Activated T-cell treated with anti-CD3 and anti-CD28 coated beads for 1 hour (primary cell): ENCODE data around the gene CBX7.

ENCODE experiments used
- DNase-seq: peaks from one replicate; pipeline ENCODE4 v3.0.0-alpha.2; 2020; ENCODE audit warnings: low read depth

The CBX7 gene

DNA sequence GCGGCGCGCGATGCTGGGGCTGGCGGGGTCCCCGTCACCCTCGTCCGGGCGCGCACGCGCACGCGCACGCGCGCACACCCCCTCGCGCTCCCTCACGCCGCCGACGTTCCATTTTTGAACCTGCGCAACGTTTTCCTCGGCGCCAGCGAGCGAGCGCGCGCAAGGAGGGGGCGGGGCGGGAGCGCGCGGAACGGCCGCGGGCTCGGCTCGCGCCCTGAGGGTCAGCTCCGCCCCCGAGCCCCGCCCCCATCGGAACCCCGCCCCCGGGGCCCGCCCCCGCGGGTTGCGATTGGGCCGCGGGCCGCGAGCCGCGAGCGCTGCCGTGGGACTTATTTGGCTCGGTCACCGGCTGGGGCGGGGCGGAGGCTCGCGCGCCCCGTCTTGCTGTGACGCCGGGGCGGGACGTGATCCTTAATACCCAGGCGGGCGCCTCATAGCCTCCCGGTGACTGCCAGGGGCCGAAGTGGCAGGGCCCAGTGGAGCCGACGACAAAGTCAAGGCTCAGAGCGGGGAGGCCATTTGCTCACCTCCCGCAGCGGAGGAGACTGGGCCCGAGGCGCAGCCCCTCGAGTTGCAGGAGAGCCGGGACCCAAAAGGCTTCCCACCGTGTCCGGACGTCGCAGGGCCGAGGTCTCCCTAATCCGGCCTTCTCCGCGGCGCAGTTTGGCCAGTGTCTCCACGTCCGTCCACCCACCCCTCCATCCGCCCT lies at the start of gene CBX7:
TSS of gene CBX7 (minus strand) at position 170 of the 709 bp plus-strand sequence. CDS start 236 bp downstream, outside the sequence.
- DNase-seq, result peak; percentile 84

DNA sequence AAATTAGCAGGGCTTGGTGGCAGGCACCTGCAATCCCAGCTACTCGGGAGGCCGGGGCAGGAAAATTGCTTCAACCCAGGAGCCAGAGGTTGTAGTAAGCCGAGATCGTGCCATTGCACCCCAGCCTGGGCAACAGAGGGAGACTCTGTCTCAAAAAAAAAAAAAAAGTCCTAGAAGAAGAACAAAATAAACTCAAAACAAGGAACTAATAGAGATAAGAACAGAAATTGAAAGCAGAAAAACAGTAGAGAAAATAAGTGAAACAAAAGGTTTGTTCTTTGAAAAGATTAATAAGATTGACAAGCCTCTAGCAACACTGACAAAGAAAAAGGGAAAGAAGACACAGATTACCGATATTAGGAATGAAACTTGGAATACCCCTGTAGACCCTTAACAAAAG lies 45.1 kb upstream of the CBX7 start:
- DNase-seq, result no peak

DNA sequence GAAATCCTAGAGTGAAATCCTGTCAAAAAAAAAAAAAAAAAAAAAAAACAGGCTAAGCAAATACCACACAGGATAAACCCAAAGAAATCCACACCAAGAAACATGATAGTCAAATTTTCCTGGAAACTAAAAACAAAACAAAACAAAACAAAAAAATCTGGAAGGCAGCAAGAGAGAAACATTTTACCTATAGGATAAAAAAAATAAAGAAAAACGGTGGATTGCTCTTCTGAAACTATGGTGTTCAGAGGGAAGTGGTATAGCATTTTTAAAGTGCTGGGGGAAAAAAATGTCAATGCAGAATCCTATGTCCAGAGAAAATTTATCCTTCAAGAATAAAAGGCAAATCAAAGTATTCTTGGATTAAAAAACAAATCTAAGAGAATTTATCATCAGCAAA lies 41.6 kb upstream of the CBX7 start:
- no peak for DNase-seq

- no peak for DNase-seq
Measured at GRCh38 chr22:39188809-39189208, 36.3 kb upstream of the CBX7 start.

- no peak for DNase-seq
Measured at GRCh38 chr22:39185601-39186012, 33.1 kb upstream of the CBX7 start.

DNA sequence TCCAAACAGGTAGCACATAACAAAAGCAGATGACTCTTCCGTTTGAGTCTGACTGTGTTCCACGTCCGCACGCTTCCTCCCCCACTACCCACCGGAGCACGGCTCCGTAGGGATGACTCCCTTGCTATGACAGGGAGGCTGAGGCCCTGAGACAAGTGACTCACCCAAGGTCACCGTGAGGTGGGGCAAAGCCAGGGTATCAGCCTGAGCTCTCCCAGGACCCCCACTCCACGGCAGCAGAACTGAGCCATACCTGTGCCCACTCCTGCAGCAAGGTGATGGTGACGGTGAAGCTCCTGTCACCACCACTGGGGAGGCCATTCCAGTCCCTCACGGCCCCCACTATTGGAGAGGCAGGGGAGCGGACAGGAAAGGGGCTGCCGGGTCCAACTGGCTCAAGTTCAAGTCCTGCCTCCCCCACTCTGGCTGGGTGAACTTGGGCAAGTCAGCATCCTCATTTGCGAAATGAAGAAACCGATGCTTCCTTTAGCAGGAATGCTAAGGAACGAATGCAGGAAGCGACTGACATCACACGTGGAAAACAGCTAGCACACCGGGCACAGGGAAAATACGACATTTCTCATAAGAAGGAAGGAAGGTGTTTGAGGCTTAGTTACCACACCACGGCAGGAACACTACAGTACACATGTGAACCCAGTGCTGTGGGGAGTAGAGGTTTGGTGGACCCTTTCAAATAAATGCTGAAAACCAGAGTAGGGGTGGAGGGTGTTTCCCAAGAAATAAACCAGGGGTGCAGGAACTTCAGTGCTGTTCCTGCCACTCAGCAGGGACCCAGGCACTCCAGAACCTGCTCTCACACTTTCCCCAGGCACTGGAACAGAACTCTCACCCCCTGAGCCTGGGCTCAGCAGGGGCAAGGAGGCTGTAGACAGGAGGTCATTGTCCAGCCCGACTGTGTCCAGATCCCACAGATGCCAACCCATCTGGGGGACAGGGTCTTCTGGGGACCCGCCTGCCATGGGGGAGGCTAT lies 32.4 kb upstream of the CBX7 start:
- no peak for DNase-seq

DNA sequence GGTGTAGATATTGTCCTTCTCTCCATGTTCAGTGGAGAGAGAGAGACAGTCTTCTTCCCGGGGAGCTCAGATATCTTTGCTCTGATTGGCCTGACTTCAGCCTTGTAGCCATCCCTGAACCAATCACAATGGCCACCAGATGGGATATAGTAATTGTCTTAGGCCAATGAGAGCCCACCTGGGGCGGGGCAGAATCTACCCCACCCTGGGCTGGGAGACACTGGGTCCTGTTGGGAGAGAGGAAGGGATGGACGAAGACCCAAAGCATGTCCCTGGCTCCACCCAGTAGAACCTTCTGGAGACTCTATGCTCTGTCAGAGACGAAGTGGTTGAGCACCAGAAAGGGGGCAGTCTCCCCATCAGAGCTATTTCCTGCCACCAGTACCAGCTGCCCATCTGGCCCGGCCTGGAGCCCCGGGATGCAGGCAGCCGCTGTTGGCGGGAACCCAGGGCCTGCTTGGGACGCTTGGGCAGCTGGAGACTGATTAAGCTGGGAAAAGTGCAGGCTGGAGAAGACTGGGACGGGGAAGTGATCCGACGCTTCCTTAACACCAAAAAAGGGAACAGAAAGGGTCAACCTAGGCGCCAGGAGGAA lies 31.6 kb upstream of the CBX7 start:
- DNase-seq, result no peak

DNA sequence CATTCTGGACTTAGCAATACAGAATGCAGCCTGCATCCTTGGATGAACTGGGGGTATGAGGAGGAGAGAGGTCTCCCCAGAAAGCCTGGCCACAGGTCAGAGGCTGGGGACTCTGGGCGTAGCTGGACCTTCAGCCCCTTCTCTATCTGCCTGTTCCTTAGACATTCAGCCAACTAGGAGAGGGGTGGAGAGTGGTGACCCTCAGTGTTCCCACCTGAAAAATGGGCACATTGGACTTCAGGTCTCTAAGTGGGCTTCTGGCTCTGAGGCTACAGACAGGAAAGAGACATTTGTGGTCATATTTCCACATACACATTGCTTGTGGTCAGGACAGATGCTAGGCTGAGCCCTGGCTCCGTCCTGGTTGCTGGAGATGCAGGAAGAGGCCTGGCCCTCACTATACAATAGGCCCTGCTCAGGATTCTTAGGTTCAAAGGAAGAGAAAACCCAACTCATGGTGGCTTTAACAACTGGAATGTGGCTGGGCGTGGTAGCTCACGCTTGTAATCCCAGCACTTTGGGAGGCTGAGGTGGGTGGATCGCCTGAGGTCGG lies 30.1 kb upstream of the CBX7 start:
- no peak for DNase-seq

DNA sequence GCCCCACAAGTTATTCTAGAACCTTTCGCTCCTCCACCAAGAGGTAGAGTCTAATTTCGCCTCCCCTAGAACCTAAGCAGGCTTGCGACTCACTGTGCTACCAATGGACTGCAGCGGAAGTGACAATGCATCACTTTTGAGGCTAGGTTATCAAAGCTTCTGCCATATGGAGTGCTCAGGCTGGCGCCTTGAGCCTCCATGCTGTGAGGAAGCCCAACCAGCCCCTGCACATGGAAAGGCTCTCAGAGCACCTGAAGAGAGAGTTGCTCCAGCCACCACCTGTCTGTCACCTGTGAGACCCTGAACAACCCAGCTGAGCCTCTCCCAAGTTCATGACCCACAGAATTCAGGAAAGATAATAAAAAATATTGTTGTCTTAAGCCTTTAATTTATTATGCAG lies 29.3 kb upstream of the CBX7 start:
- no peak for DNase-seq

- no peak for DNase-seq
Measured at GRCh38 chr22:39181356-39181755, 28.9 kb upstream of the CBX7 start.

GRCh38 chr22:39179841-39180335 lies 27.4 kb upstream of the CBX7 start:
- no peak for DNase-seq

GRCh38 chr22:39179401-39179827 lies 26.9 kb upstream of the CBX7 start:
- no peak for DNase-seq

DNA sequence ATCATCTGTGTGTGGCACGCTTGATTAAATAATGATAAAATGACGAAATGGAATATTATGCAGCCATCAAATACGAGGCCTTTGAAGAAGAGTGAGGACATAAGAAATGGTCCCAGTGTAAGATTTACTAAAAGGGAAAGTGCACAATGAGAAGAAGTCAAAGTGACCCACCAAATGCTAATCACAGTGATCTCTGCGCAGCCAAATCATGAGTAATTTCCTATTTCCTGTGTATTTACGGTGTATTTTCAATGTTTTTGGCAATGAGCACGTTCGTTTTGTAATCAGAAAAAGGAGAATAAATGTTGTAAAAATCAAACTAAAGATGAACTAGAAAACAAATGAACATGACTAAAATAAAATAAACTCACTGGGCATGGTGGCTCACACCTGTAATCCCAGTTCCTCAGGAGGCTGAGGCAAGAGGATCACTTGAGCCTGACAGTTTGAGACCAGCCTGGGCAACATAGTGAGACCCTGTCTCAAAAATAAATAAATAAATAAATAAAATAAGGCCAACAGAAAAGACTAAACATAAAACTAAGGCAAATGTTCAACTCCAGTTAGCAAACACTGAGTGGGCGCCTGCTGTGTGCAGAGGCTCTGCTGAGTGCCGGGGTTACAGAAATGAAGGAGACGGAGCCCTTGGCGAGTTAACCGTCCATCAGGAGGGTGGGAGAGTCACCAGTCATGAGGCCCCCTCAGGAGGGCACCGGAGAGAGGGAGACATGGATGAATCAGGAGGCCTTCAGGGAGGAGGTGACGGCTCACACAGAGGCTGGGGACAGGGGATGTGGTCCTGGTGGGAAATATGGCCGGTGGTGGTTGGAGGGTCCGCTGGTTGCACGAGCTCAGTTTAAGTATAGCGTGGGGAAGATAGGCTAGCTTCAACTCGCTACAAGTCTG lies 26.0 kb upstream of the CBX7 start:
- DNase-seq, result no peak

- DNase-seq, result no peak
Measured at GRCh38 chr22:39177791-39178190, 25.3 kb upstream of the CBX7 start.

DNA sequence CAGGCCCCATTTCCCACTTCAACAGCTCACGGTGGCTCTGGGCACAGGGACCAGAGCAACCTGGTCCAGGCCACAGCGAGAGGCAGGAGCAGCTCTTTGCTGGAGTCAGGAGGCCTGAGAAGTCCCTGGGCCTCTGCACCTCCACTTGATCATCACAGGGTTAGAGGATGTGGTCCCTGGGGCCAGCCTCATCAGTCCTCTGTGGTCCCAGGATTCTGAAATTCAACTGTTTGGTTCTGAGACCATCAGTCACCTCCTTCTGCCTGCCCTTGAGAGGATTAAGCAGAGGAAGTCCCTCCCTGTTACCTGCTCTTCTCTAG lies 24.9 kb upstream of the CBX7 start:
- no peak for DNase-seq

GRCh38 chr22:39176714-39177455 lies 24.4 kb upstream of the CBX7 start:
- DNase-seq, result no peak

DNA sequence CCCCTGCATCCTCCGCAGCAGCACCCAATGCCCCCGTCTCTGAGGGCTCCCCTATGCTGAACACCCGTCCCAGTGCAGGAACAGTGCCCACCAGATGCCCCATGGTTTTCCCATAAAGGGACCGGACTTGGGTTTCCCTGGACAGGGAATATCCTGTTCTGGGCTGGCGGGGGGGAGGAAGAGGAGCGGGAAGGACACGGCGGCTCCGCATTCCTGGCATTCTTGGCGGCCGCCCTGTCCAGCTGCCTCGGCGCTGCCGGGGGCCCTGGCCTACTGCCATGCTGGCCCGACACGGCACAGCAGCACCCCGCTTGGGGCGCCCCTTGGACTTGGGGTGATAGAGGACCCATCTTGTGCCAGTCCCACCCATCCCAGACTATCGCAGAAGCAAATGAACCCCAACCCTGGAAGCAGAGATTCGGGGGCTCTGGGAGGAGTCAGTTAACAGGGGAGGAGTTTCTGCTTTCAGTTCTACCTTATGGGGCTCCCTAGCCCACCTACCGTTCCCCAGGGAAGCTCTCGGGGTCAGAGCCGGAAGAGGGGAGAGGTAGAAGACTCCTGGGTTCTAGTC lies 23.7 kb upstream of the CBX7 start:
- no peak for DNase-seq

DNA sequence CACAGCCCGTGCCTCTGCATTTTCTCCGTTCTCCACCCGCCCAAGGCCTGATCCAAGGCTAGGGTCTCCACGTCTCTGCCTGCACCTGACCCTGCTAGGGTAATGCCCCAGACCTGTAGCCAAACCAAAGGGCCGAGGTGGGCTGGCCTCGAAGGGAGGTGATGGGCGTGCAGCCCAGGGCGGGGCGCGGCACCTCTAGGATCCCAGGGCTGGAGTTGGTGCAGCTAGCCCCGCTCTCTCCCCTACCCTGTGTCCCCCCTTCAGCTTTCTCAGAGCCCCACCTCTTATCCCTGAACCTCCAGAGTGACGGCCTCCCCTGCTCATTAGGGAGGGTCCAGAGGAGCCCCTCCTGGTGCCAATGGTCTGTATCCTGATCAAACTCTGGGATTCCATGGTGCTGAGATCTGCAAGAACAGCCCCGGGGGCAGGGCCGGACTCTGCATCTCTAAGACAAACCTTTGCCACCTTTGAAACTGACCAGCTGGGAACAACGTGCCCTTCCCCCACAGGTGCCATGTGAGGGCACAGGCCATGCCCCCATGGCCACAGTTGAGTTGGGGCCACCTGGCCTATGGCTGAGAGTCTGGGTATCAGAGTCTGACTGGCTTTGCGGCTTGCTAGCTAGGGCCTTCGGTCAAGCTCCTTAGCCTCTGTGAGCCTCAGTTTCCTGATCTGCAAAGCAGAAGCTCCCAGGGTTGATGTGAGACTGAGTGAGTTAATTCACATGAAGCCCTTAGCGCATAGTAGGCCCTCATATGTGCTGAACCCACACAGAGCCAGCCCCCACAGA lies 23.1 kb upstream of the CBX7 start:
- no peak for DNase-seq
